Astrocyte (in vitro differentiated cells and primary cell): ENCODE measurements around the gene EXPH5. TPM values are rescaled to one million over a fixed set of nuclear protein-coding genes. Genes with fewer than 3 reads are reported as not detected.

Experiments used
- DNase-seq: peaks from one replicate; pipeline ENCODE4 v3.0.0-alpha.2; 2010; ENCODE audit warnings: low read depth
- FAIRE-seq: peaks from 2 replicates; lab custom pipeline; 2011; peaks lifted over from hg19 to GRCh38; lab: Jason Lieb, UNC
- H2AFZ ChIP-seq: 2 replicates; pipeline ENCODE4 v1.6.0; 2012; ENCODE audit warnings: low read depth, low read length, inconsistent platforms
- H3K27ac ChIP-seq: 2 replicates; pipeline ENCODE4 v1.5.1; 2011; ENCODE audit warnings: low read depth, low read length, inconsistent platforms
- H3K27me3 ChIP-seq: 2 replicates; pipeline ENCODE4 v1.6.0; 2011; ENCODE audit warnings: low read length, inconsistent platforms; ENCODE audit not compliant: insufficient read depth
- H3K36me3 ChIP-seq: 2 replicates; pipeline ENCODE4 v1.5.1; 2011; ENCODE audit warnings: low read length, inconsistent platforms; ENCODE audit not compliant: insufficient read depth
- H3K4me1 ChIP-seq: 2 replicates; pipeline ENCODE4 v1.5.1; 2011; ENCODE audit warnings: low read length, inconsistent platforms; ENCODE audit not compliant: insufficient read depth
- H3K4me2 ChIP-seq: 2 replicates; pipeline ENCODE4 v1.6.0; 2012; ENCODE audit warnings: low read length, inconsistent platforms
- H3K4me3 ChIP-seq: 2 replicates; pipeline ENCODE4 v1.5.1; 2011; ENCODE audit warnings: low read depth, mild to moderate bottlenecking, low read length, inconsistent platforms; ENCODE audit not compliant: insufficient read depth
- H3K79me2 ChIP-seq: 2 replicates; pipeline ENCODE4 v1.6.0; 2012; ENCODE audit warnings: mild to moderate bottlenecking, low read length, inconsistent platforms; ENCODE audit not compliant: insufficient read depth
- H3K9ac ChIP-seq: 2 replicates; pipeline ENCODE4 v1.6.0; 2012; ENCODE audit warnings: mild to moderate bottlenecking, low read length, inconsistent platforms
- H3K9me3 ChIP-seq: 2 replicates; pipeline ENCODE4 v1.5.1; 2012; ENCODE audit warnings: low read depth, mild to moderate bottlenecking, low read length, inconsistent platforms; ENCODE audit not compliant: insufficient read depth
- H4K20me1 ChIP-seq: 2 replicates; pipeline ENCODE4 v1.6.0; 2012; ENCODE audit warnings: low read length, inconsistent platforms; ENCODE audit not compliant: insufficient read depth
- H3K27ac Mint-ChIP-seq: one replicate; pipeline ENCODE4 v1.8.0; 2021; ENCODE audit warnings: mild to moderate bottlenecking, mixed read lengths; ENCODE audit not compliant: unreplicated experiment
- H3K27me3 Mint-ChIP-seq: one replicate; pipeline ENCODE4 v1.8.0; 2021; ENCODE audit warnings: low read depth, mixed read lengths; ENCODE audit not compliant: unreplicated experiment
- H3K36me3 Mint-ChIP-seq: one replicate; pipeline ENCODE4 v1.8.0; 2021; ENCODE audit warnings: low read depth, mixed read lengths; ENCODE audit not compliant: unreplicated experiment
- H3K4me1 Mint-ChIP-seq: one replicate; pipeline ENCODE4 v1.8.0; 2021; ENCODE audit warnings: low read depth, mixed read lengths; ENCODE audit not compliant: unreplicated experiment
- H3K4me3 Mint-ChIP-seq: one replicate; pipeline ENCODE4 v1.8.0; 2021; ENCODE audit warnings: mild to moderate bottlenecking, moderate library complexity, mixed read lengths; ENCODE audit not compliant: unreplicated experiment
- H3K9me3 Mint-ChIP-seq: one replicate; pipeline ENCODE4 v1.8.0; 2021; ENCODE audit warnings: mild to moderate bottlenecking, mixed read lengths; ENCODE audit not compliant: unreplicated experiment
- EZH2 ChIP-seq: IDR thresholded peaks from 2 replicates; pipeline ENCODE4 v1.6.1; 2012; ENCODE audit warnings: mild to moderate bottlenecking, low read length, inconsistent platforms; ENCODE audit not compliant: insufficient read depth
- total RNA-seq: library from RNA; stranded (reverse); gene quantifications from 2 replicates; pipeline ENCODE4 v1.2.1, GENCODE V29; 2021
- TF ChIP-seq, protein P1 (sequence below): IDR thresholded peaks from 2 replicates; pipeline ENCODE4 v1.5.1; 2011; ENCODE audit warnings: low read depth, mild to moderate bottlenecking, inconsistent platforms, low read length, moderate library complexity; ENCODE audit not compliant: insufficient read depth

EXPH5 gene
- total RNA-seq, 1 donor from 2014 or later = 7.9 TPM

DNA sequence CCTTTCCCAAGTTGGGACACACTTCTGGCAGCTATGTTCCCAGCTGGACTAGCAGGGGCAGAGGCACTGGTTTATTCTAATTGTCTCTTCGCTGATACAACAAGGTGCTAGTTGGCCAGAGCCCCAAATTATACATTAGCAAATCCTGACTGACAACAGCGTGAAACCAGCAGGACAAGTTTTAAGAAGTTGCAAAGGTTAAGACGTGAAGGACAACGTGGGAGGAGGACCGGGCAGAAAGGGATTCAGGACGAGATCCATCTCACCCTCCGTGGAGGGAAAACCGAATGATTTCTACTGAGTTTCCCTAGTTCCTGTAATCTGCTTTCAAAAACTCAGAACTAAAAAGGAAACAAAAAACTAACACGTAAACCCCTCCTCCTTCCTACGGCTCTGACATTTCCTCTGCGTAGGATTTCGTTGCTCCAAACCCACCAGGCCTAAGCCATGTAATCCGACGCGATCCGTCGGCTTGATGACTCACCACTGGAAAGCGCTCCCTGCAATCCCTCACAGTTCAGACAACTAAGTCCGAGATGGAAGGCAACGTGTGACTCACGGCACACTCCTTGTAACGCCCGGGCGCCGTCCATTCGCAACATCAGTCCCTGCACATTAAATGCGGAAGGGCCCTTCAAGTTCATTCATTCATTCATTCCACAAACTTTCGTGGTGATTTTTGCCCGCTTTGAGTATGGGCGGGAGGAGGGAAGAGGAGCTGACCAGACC lies 96.1 kb downstream of the EXPH5 start:
- TF ChIP-seq, protein P1, sequence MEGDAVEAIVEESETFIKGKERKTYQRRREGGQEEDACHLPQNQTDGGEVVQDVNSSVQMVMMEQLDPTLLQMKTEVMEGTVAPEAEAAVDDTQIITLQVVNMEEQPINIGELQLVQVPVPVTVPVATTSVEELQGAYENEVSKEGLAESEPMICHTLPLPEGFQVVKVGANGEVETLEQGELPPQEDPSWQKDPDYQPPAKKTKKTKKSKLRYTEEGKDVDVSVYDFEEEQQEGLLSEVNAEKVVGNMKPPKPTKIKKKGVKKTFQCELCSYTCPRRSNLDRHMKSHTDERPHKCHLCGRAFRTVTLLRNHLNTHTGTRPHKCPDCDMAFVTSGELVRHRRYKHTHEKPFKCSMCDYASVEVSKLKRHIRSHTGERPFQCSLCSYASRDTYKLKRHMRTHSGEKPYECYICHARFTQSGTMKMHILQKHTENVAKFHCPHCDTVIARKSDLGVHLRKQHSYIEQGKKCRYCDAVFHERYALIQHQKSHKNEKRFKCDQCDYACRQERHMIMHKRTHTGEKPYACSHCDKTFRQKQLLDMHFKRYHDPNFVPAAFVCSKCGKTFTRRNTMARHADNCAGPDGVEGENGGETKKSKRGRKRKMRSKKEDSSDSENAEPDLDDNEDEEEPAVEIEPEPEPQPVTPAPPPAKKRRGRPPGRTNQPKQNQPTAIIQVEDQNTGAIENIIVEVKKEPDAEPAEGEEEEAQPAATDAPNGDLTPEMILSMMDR = no peak
- no peak for TF ChIP-seq EZH2
- Histone ChIP-seq H2AFZ (peak overlapping the region; percentile 89), H4K20me1 (no peaks in the 10 kb centered on the region), H3K36me3 (no peaks in the 10 kb centered on the region), H3K27me3 (no peaks in the 10 kb centered on the region), H3K4me1 (peaks cover 11% of the 10 kb centered on the region), H3K4me2 (peak overlapping the region; percentile 90), H3K4me3 (peak overlapping the region; percentile 78), H3K27ac (peak overlapping the region; percentile 92), H3K9ac (peak overlapping the region; percentile 90), H3K9me3 (no peaks in the 10 kb centered on the region), H3K79me2 (peaks cover 34% of the 10 kb centered on the region)
- peaks cover 8% of the 10 kb centered on the region for H3K4me1 Mint-ChIP-seq
- H3K9me3 Mint-ChIP-seq = no peaks in the 10 kb centered on the region
- DNase-seq = peak; percentile 99
- peak; percentile 84 for FAIRE-seq
- no peaks in the 10 kb centered on the region for H3K36me3 Mint-ChIP-seq
- no peaks in the 10 kb centered on the region for H3K27me3 Mint-ChIP-seq
- peak overlapping the region; percentile 90 for H3K4me3 Mint-ChIP-seq
- H3K27ac Mint-ChIP-seq = peak overlapping the region; percentile 93

DNA sequence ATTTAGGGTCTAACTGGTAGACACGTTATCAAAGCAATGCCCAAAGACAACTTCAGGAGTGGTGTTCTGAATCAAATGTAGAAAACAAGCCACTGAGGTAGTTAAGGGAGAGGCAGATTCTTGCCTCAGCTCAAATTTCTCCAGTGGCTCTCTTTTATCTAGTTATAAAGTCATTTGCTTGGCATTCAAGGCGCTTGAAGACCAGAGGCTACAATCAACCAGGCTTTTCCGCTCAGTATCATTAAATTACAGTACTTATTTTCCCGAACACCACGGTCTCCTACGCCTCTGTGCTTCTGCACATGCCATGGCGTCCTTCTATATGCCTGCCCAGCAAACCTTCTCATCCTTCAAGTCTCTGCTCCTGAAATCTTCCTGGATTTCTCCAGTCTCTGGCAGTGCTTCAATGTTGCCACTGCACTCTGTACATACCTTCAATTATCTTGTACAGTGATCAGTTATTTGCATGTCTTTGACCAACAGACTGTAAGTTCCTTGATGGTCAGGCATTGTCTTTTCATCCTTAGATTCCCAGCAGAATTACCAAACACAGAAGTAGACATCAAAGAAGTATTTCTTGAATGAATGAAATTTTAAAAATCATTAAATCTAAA lies 96.8 kb downstream of the EXPH5 start:
- H2AFZ ChIP-seq = peak overlapping the region; percentile 89
- DNase-seq = peak; percentile 43
- H3K27me3 Mint-ChIP-seq = no peaks in the 10 kb centered on the region
- H3K4me1 ChIP-seq = peaks cover 11% of the 10 kb centered on the region
- no peaks in the 10 kb centered on the region for H3K9me3 ChIP-seq
- peaks cover 39% of the 10 kb centered on the region for H3K79me2 ChIP-seq
- peak overlapping the region; percentile 90 for H3K9ac ChIP-seq
- H3K4me3 ChIP-seq = peak overlapping the region; percentile 78
- no peaks in the 10 kb centered on the region for H3K36me3 Mint-ChIP-seq
- H3K27me3 ChIP-seq = no peaks in the 10 kb centered on the region
- H3K36me3 ChIP-seq = no peaks in the 10 kb centered on the region
- no peaks in the 10 kb centered on the region for H4K20me1 ChIP-seq
- peaks cover 6% of the 10 kb centered on the region for H3K4me1 Mint-ChIP-seq
- FAIRE-seq = no peak
- peak overlapping the region; percentile 90 for H3K4me2 ChIP-seq
- peak overlapping the region; percentile 28 for H3K27ac Mint-ChIP-seq
- TF ChIP-seq EZH2 = no peak
- TF ChIP-seq, protein P1 = no peak
- H3K4me3 Mint-ChIP-seq = peak overlapping the region; percentile 90
- peak overlapping the region; percentile 92 for H3K27ac ChIP-seq
- no peaks in the 10 kb centered on the region for H3K9me3 Mint-ChIP-seq
